Measurements from ENCODE around the gene SMPD2. TPM values are rescaled to one million over a fixed set of nuclear protein-coding genes. Genes with fewer than 3 reads are reported as not detected.

SMPD2 gene
- total and polyA plus RNA-seq, 2 of the 4 experiments (the other 2 are of a cell fraction): 7.7 to 9.0 TPM

- no peak overlapping the region for H3K4ac ChIP-seq (ENCODE audit: low read depth, low read length)
- dilution Hi-C loops (cut with HindIII; ENCODE audit: low sequenced_read_pairs, unreplicated experiment) (no loop called here), intact Hi-C loops (cut with micrococcal nuclease) (no loop called here), in situ Hi-C loops (cut with MboI; ENCODE audit: low sequenced_read_pairs) (no loop called here)
- H2BK20ac ChIP-seq (ENCODE audit: low read depth, low read length): no peak overlapping the region
- H3K9me3 ChIP-seq (ENCODE audit: control insufficient read depth, insufficient read depth, low read length): no peaks in the 10 kb centered on the region
- H3K36me3 ChIP-seq (ENCODE audit: control insufficient read depth, insufficient read depth, low read length): peaks cover 38% of the 10 kb centered on the region
- H3K9ac ChIP-seq (ENCODE audit: low read depth, low read length): no peak overlapping the region
- no peak overlapping the region; the same call in 1 of the 2 replicates for H3K14ac ChIP-seq (replicated peaks; ENCODE audit: low read depth, low read length)
- H4K8ac ChIP-seq (ENCODE audit: low read depth in 2 of 2, low read length in 2 of 2): no peak overlapping the region
- H2BK15ac ChIP-seq (ENCODE audit: low read depth, low read length): no peak overlapping the region
- H3K27me3 ChIP-seq (ENCODE audit: control insufficient read depth, insufficient read depth, low read length): no peaks in the 10 kb centered on the region
- no peak for ATAC-seq (ENCODE audit: low read depth)
- peaks cover 11% of the 10 kb centered on the region for H3K4me1 ChIP-seq (ENCODE audit: control insufficient read depth, insufficient read depth, low read length)
- H4K5ac ChIP-seq (ENCODE audit: low read depth, low read length): no peak overlapping the region
- no TSS peak for BruUV-seq (replicated peaks)
- H2AK9ac ChIP-seq (replicated peaks; ENCODE audit: low read depth, low read length, poor library complexity): no peak overlapping the region
- CTCF ChIA-PET: no interaction called here
- WGBS, 2 experiments (ENCODE audit: extremely low coverage in 2 of 2, insufficient read length in 1 of 2): no CpG with 5 or more reads among the region's 2 CpGs
- peaks cover 4% of the 10 kb centered on the region; the same call in 1 of the 2 replicates for H4K20me1 ChIP-seq (ENCODE audit: insufficient read depth, low read length)
- H3K4me2 ChIP-seq (ENCODE audit: low read depth, low read length): no peak overlapping the region
- H3K23ac ChIP-seq (ENCODE audit: low read depth, low read length): no peak overlapping the region
- no peak overlapping the region for H2AFZ ChIP-seq (replicated peaks; ENCODE audit: low read length, poor library complexity)
- no peak overlapping the region for H2AK5ac ChIP-seq (ENCODE audit: low read depth, low read length)
- POLR2A ChIA-PET (ENCODE audit: unreplicated experiment): interaction anchor here (1.2 kb wide), 1 partner anchor 9 kb away, joined by 3 read pairs; no protein-coding TSS in a partner anchor
- peaks cover 23 to 69% of the 10 kb centered on the region in 2 experiments for H3K79me1 ChIP-seq (ENCODE audit: low read depth in 1 of 2, low read length in 2 of 2)
- H2BK5ac ChIP-seq (ENCODE audit: low read depth, low read length, poor library complexity, severe bottlenecking): no peak overlapping the region
- peaks cover 19% of the 10 kb centered on the region for H3K9me1 ChIP-seq (ENCODE audit: insufficient read depth, low read length)
- H3K27ac ChIP-seq (ENCODE audit: insufficient read depth, low read length): no peak overlapping the region
- no peak for DNase-seq
- no peak for TF ChIP-seq USF2 (IDR thresholded peaks at IDR 0.05; ENCODE audit: low read depth, low read length)
- TF ChIP-seq RAD21 (IDR thresholded peaks at IDR 0.05; ENCODE audit: low read length): no peak
- TF ChIP-seq CHD1 (IDR thresholded peaks at IDR 0.05; ENCODE audit: low read depth, low read length): no peak
- no peak for TF ChIP-seq CEBPB (IDR thresholded peaks at IDR 0.05; ENCODE audit: low read depth, low read length)
- TF ChIP-seq RFX5 (IDR thresholded peaks at IDR 0.05; ENCODE audit: low read depth, low read length): no peak
- TF ChIP-seq MXI1 (IDR thresholded peaks at IDR 0.05; ENCODE audit: borderline replicate concordance, low read depth, low read length): no peak
- TF ChIP-seq CTCF (conservative IDR thresholded peaks at IDR 0.05; ENCODE audit: low read depth, low read length): no peak
- no peak for TF ChIP-seq RCOR1 (IDR thresholded peaks at IDR 0.05; ENCODE audit: insufficient replicate concordance, low read length)
- TF ChIP-seq ELK1 (IDR thresholded peaks at IDR 0.05; ENCODE audit: borderline replicate concordance, low read depth, low read length): no peak
- no peak for TF ChIP-seq NFE2L2 (IDR thresholded peaks at IDR 0.05; ENCODE audit: low read depth, low read length)
- no peak for TF ChIP-seq BHLHE40 (IDR thresholded peaks at IDR 0.05; ENCODE audit: low read depth, low read length)
- H3K4me3 ChIP-seq (ENCODE audit: insufficient read depth, low read depth, low read length): no peak overlapping the region
- H4K91ac ChIP-seq (ENCODE audit: insufficient read depth, low read depth, low read length): no peak overlapping the region
- no peak overlapping the region for H3K56ac ChIP-seq (ENCODE audit: extremely low read depth, insufficient read depth, low read length)
- no peak overlapping the region for H3K18ac ChIP-seq (ENCODE audit: low read depth, low read length)
- H2BK120ac ChIP-seq (ENCODE audit: low read depth, low read length): no peak overlapping the region
These were observed 12.6 kb downstream of the SMPD2 start for GRCh38 chr6:109453156-109453555.

Measured in IMR-90 (cell line).